Adrenal gland (tissue), 5 donors: ENCODE data around the gene SLC25A43.

ENCODE experiments used
- POLR2A ChIP-seq, 2 donors: fragments of 450-650 bp; IDR thresholded peaks; one replicate each; pipeline ENCODE4 v1.6.1; 2017; ENCODE audit warnings: antibody characterized with exemption in 2 of 2, mild to moderate bottlenecking in 2 of 2, moderate library complexity in 1 of 2
- TF ChIP-seq, protein P1 (sequence below), 6 experiments: fragments of 450-650 bp in 4 of 6; fragments of 200-600 bp in 2 of 6; sonication (generic) in 1 of 6; IDR thresholded peaks; 1 replicate in 5 of 6; 2 replicates in 1 of 6; pipeline versions ENCODE4 v1.5.1 to v1.8.0; 2016 to 2021; ENCODE audit warnings: antibody characterized with exemption in 6 of 6, mild to moderate bottlenecking in 2 of 6, moderate library complexity in 1 of 6
- donor health status: DM: no; HTN: no; CAD: no.

GRCh38 chrX:119410854-119411253, 11.7 kb downstream of the SLC25A43 start:
- TF ChIP-seq POLR2A (IDR thresholded peaks at IDR 0.05): no peak
- TF ChIP-seq, protein P1, sequence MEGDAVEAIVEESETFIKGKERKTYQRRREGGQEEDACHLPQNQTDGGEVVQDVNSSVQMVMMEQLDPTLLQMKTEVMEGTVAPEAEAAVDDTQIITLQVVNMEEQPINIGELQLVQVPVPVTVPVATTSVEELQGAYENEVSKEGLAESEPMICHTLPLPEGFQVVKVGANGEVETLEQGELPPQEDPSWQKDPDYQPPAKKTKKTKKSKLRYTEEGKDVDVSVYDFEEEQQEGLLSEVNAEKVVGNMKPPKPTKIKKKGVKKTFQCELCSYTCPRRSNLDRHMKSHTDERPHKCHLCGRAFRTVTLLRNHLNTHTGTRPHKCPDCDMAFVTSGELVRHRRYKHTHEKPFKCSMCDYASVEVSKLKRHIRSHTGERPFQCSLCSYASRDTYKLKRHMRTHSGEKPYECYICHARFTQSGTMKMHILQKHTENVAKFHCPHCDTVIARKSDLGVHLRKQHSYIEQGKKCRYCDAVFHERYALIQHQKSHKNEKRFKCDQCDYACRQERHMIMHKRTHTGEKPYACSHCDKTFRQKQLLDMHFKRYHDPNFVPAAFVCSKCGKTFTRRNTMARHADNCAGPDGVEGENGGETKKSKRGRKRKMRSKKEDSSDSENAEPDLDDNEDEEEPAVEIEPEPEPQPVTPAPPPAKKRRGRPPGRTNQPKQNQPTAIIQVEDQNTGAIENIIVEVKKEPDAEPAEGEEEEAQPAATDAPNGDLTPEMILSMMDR (IDR thresholded peaks at IDR 0.05): no peak
